Endothelial cell of umbilical vein (primary cell): ENCODE data around the gene ZNF334. TPM values are rescaled to one million over a fixed set of nuclear protein-coding genes. Genes with fewer than 3 reads are reported as not detected.

Experiments used
- BruUV-seq: library from RNA; stranded (reverse); fragments of 400-500 nt; replicated peaks from 2 replicates; lab custom pipeline; 2021; lab: Mats Ljungman, UMichigan
- CTCF ChIA-PET: fragments of 300-600, 350-600 bp; sonication (Branson Sonifier 250); formaldehyde crosslinking; loops from one replicate; lab custom pipeline; 2021; ENCODE audit warnings: antibody characterized with exemption, inconsistent platforms; lab: Charles Lee
- POLR2A ChIA-PET: fragments of 300-600, 350-600 bp; sonication (Branson Sonifier 250); formaldehyde crosslinking; loops from one replicate; lab custom pipeline; 2021; ENCODE audit warnings: antibody characterized with exemption, inconsistent platforms; lab: Charles Lee
- DNase-seq: peaks from one replicate; pipeline ENCODE4 v3.0.0-alpha.2; 2011; ENCODE audit warnings: low read depth, low spot score
- FAIRE-seq: peaks from 2 replicates; lab custom pipeline; 2011; peaks lifted over from hg19 to GRCh38; lab: Jason Lieb, UNC
- H2AFZ ChIP-seq: 2 replicates; pipeline ENCODE4 v1.6.0; 2012; ENCODE audit warnings: low read depth, low read length, control low read depth, inconsistent platforms
- H3K27ac ChIP-seq: 2 replicates; pipeline ENCODE4 v1.5.1; 2011; ENCODE audit warnings: low read depth, mild to moderate bottlenecking, control low read depth, low read length, moderate library complexity; ENCODE audit not compliant: insufficient read depth
- H3K27me3 ChIP-seq, 2 experiments: 2 replicates each; pipeline versions ENCODE4 v1.6.0 to v1.6.1; 2011; ENCODE audit warnings: low read length in 2 of 2, mixed read lengths in 1 of 2; ENCODE audit not compliant: control insufficient read depth in 2 of 2, insufficient read depth in 2 of 2
- H3K36me3 ChIP-seq, 2 experiments: 2 replicates in 1 of 2; 3 replicates in 1 of 2; pipeline ENCODE4 v1.5.1; 2011; ENCODE audit warnings: low read length in 2 of 2, mild to moderate bottlenecking in 1 of 2, moderate library complexity in 1 of 2; ENCODE audit not compliant: control insufficient read depth in 2 of 2, insufficient read depth in 2 of 2; ENCODE audit errors: extremely low read depth in 1 of 2
- H3K4me1 ChIP-seq: 3 replicates; pipeline ENCODE4 v1.5.1; 2011; ENCODE audit warnings: mild to moderate bottlenecking, low read length; ENCODE audit not compliant: control insufficient read depth, insufficient read depth; ENCODE audit errors: extremely low read depth
- H3K4me2 ChIP-seq: 2 replicates; pipeline ENCODE4 v1.6.1; 2011; ENCODE audit warnings: low read length, control low read depth, mixed read lengths; ENCODE audit not compliant: insufficient read depth
- H3K4me3 ChIP-seq, 3 experiments: fragments of 200-600 bp in 1 of 3; sonication (generic), shearing (Covaris generic) in 1 of 3; replicated peaks in 1 of 3; 2 replicates each; pipeline ENCODE4 v1.5.1; 2011 to 2016; ENCODE audit warnings: control low read depth in 3 of 3, low read length in 3 of 3, mild to moderate bottlenecking in 2 of 3, inconsistent platforms in 1 of 3, low read depth in 1 of 3, moderate library complexity in 1 of 3; ENCODE audit not compliant: insufficient read depth in 1 of 3
- H3K79me2 ChIP-seq: 2 replicates; pipeline ENCODE4 v1.6.0; 2012; ENCODE audit warnings: low read length, inconsistent platforms; ENCODE audit not compliant: control insufficient read depth, insufficient read depth
- H3K9ac ChIP-seq: replicated peaks from 2 replicates; pipeline ENCODE3; 2011; ENCODE audit warnings: low read length, control low read depth; ENCODE audit not compliant: insufficient read depth; ENCODE audit errors: extremely low read depth
- H3K9me1 ChIP-seq: replicated peaks from 3 replicates; pipeline ENCODE4 v1.6.0; 2011; ENCODE audit warnings: mild to moderate bottlenecking, low read length; ENCODE audit not compliant: control insufficient read depth, insufficient read depth; ENCODE audit errors: extremely low read depth
- H3K9me3 ChIP-seq: replicated peaks from 2 replicates; pipeline ENCODE4 v1.5.1; 2012; ENCODE audit warnings: low read length, inconsistent platforms; ENCODE audit not compliant: control insufficient read depth, insufficient read depth
- H4K20me1 ChIP-seq: replicated peaks from 2 replicates; pipeline ENCODE3; 2011; ENCODE audit warnings: mild to moderate bottlenecking, low read length; ENCODE audit not compliant: control insufficient read depth, insufficient read depth; ENCODE audit errors: extremely low read depth
- CTCF ChIP-seq, 2 donors: IDR thresholded peaks; 1 replicate in 1 of 2; 2 replicates in 1 of 2; pipeline ENCODE4 v1.5.1; 2011; ENCODE audit warnings: low read length in 2 of 2, mild to moderate bottlenecking in 2 of 2, moderate library complexity in 2 of 2, control low read depth in 1 of 2, inconsistent platforms in 1 of 2, low read depth in 1 of 2; ENCODE audit not compliant: insufficient read depth in 1 of 2; ENCODE audit errors: extremely low read depth in 1 of 2
- FOS ChIP-seq: IDR thresholded peaks from 2 replicates; pipeline ENCODE4 v1.6.1; 2011; ENCODE audit warnings: mild to moderate bottlenecking, low read length, moderate library complexity, borderline replicate concordance; ENCODE audit not compliant: insufficient read depth
- MAX ChIP-seq: IDR thresholded peaks from 2 replicates; pipeline ENCODE4 v1.6.1; 2011; ENCODE audit not compliant: insufficient read depth, insufficient read length
- MYC ChIP-seq: IDR thresholded peaks from one replicate; pipeline ENCODE4 v1.6.1; 2011; ENCODE audit warnings: mild to moderate bottlenecking, low read depth, low read length
- POLR2A ChIP-seq: IDR thresholded peaks from 2 replicates; pipeline ENCODE4 v1.6.1; 2012; ENCODE audit warnings: low read depth, mild to moderate bottlenecking, control low read depth, low read length
- POLR2AphosphoS5 ChIP-seq: IDR thresholded peaks from 2 replicates; pipeline ENCODE4 v1.6.1; 2012; ENCODE audit warnings: low read depth, mild to moderate bottlenecking, control low read depth, low read length, moderate library complexity; ENCODE audit not compliant: insufficient read depth
- dilution Hi-C: fragments of 300-500 bp; cut with MboI; formaldehyde crosslinking; loops from one replicate; pipeline ENCODE4 v1.15.0; 2019; ENCODE audit warnings: low sequenced_read_pairs; ENCODE audit not compliant: extremely low pct_ligation_motif_present
- intact Hi-C: fragments of 100-400 bp; cut with micrococcal nuclease; formaldehyde crosslinking; loops from one replicate; pipeline ENCODE4 v1.10.0; 2022
- polyA plus RNA-seq, 4 experiments: library from polyadenylated mRNA; depleted of rRNA in 3 of 4; stranded (reverse) in 3 of 4; unstranded in 1 of 4; fragments of >200 nt; gene quantifications; 2 replicates each; pipeline versions ENCODE4 v1.2.1 to v1.2.3, GENCODE V29; 2011 to 2012; ENCODE audit warnings: missing spikeins in 1 of 4
- total RNA-seq: library from RNA; stranded (reverse); gene quantifications from 2 replicates; pipeline ENCODE4 v1.2.3, GENCODE V29; 2021

ZNF334 gene
- total and polyA plus RNA-seq, 2 donors (not counting 3 experiments of a cell fraction or from before 2014, with no cell fraction given) = 0.08 to 1.6 TPM

- H3K4me1 ChIP-seq = peaks cover 8% of the 10 kb centered on the region
- BruUV-seq = no TSS peak
- TF ChIP-seq MAX (no peak), CTCF (IDR thresholded peaks at IDR 0.05; ENCODE audit: extremely low read depth in 1 of 2, insufficient read depth in 1 of 2, low read depth in 1 of 2, low read length in 2 of 2) (peak; percentile 88 to 89), POLR2A (no peak), POLR2AphosphoS5 (no peak), FOS (no peak), MYC (no peak)
- H3K79me2 ChIP-seq = no peaks in the 10 kb centered on the region
- H3K9ac ChIP-seq = no peak overlapping the region
- no peaks in the 10 kb centered on the region for H3K9me1 ChIP-seq
- DNase-seq = peak; percentile 80
- H3K27me3 ChIP-seq = no peaks in the 10 kb centered on the region
- ChIA-PET POLR2A (no interaction called here), CTCF (interaction anchor here (0.6 to 2.4 kb wide), 16 partner anchors 9 to 1871 kb away, joined by 3 to 13 read pairs (median 4); partner anchors contain the start of genes OCSTAMP and TP53RK)
- no peaks in the 10 kb centered on the region for H3K9me3 ChIP-seq
- peak overlapping the region; percentile 62 for H2AFZ ChIP-seq
- H3K36me3 ChIP-seq = no peaks in the 10 kb centered on the region
- no peaks in the 10 kb centered on the region for H4K20me1 ChIP-seq
- no peak overlapping the region for H3K27ac ChIP-seq
- dilution Hi-C loops = no loop called here
- FAIRE-seq = peak; percentile 72
- peak overlapping the region in 1 of 3 experiments; percentile 3 for H3K4me3 ChIP-seq
- intact Hi-C loops = loop anchor here (1.0 to 2.0 kb wide), 3 partner anchors 41 to 126 kb away; partner anchors contain the start of gene TP53RK
- H3K4me2 ChIP-seq = peak overlapping the region; percentile 19
Measured at GRCh38 chr20:46562373-46563169, 49.2 kb upstream of the ZNF334 start.
